HG03025 (cell line): ENCODE data around the gene CYBC1.
"Not testable (repeated sequence)": the region's sequence is repeated elsewhere in the genome, so short reads cannot be mapped to it uniquely, and the experiment has no call there.

Experiments
- ATAC-seq: cut with Tn5 transposase; IDR thresholded peaks from one replicate; pipeline ENCODE4 v1.9.1; 2021; ENCODE audit warnings: mild to moderate bottlenecking, moderate library complexity; ENCODE audit not compliant: unreplicated experiment, low FRiP score

The CYBC1 gene

GRCh38 chr17:82435601-82436583 is 14.7 kb downstream of the CYBC1 start:
- no peak for ATAC-seq

- ATAC-seq = no peak
Measured at GRCh38 chr17:82435103-82435502, 15.4 kb downstream of the CYBC1 start.

- no peak for ATAC-seq
Measured at GRCh38 chr17:82434216-82434565, 16.4 kb downstream of the CYBC1 start.

GRCh38 chr17:82433560-82434215 is 16.9 kb downstream of the CYBC1 start:
- ATAC-seq = no peak

- ATAC-seq = no peak
Measured at GRCh38 chr17:82432017-82432416, 18.5 kb downstream of the CYBC1 start.

- no peak for ATAC-seq
Measured at GRCh38 chr17:82429824-82430223, 20.7 kb downstream of the CYBC1 start.

- ATAC-seq = no peak
Measured at GRCh38 chr17:82428546-82428945, 22.0 kb downstream of the CYBC1 start.

- no peak for ATAC-seq
Measured at GRCh38 chr17:82424863-82425159, 25.7 kb downstream of the CYBC1 start.

GRCh38 chr17:82424001-82424862 is 26.3 kb downstream of the CYBC1 start:
- no peak for ATAC-seq

GRCh38 chr17:82419540-82419939 is 31.0 kb downstream of the CYBC1 start:
- ATAC-seq = no peak

GRCh38 chr17:82418001-82418986 is 32.3 kb downstream of the CYBC1 start, which contains the start of the genes HEXD and OGFOD3:
Gene HEXD, plus strand, starts transcription at chr17:82418347. Its CDS starts 1,453 bp downstream, at chr17:82419800.
Gene OGFOD3, minus strand, starts transcription at chr17:82418586. Its CDS starts 101 bp downstream, at chr17:82418485.
- peak; percentile 78 for ATAC-seq

- no peak for ATAC-seq
Measured at GRCh38 chr17:82416771-82417170, 33.8 kb downstream of the CYBC1 start.

GRCh38 chr17:82416264-82416663 is 34.3 kb downstream of the CYBC1 start:
- no peak for ATAC-seq

GRCh38 chr17:82415786-82416185 is 34.8 kb downstream of the CYBC1 start:
- ATAC-seq = no peak

- ATAC-seq = no peak
Measured at GRCh38 chr17:82415336-82415735, 35.2 kb downstream of the CYBC1 start.

GRCh38 chr17:82414548-82415281 is 35.8 kb downstream of the CYBC1 start:
- ATAC-seq = no peak

- no peak for ATAC-seq
Measured at GRCh38 chr17:82412535-82413520, 37.7 kb downstream of the CYBC1 start.

GRCh38 chr17:82412081-82412480 is 38.5 kb downstream of the CYBC1 start:
- not testable (repeated sequence) for ATAC-seq
